PC-9 (cell line): ENCODE data around the gene ALDH4A1. TPM values are rescaled to one million over a fixed set of nuclear protein-coding genes. Genes with fewer than 3 reads are reported as not detected.

Source experiments
- BruUV-seq: library from RNA; stranded (reverse); fragments of 400-500 nt; replicated peaks from 2 replicates; lab custom pipeline; 2021; lab: Mats Ljungman, UMichigan
- CTCF ChIA-PET: fragments of 300-600 bp; sonication (Branson Sonifier 250); formaldehyde crosslinking; loops from one replicate; lab custom pipeline; 2022; ENCODE audit warnings: antibody characterized with exemption; lab: Charles Lee
- POLR2A ChIA-PET: fragments of 300-600 bp; sonication (Branson Sonifier 250); formaldehyde crosslinking; loops from one replicate; lab custom pipeline; 2022; ENCODE audit warnings: antibody characterized with exemption; ENCODE audit not compliant: unreplicated experiment; lab: Charles Lee
- DNase-seq, 2 experiments: peaks; one replicate each; pipeline versions ENCODE4 v3.0.0 to v3.0.0-alpha.2; 2015 to 2022; ENCODE audit warnings: mixed read lengths in 1 of 2
- H2AFZ ChIP-seq: fragments of 200-600 bp; sonication (generic); 2 replicates; pipeline ENCODE4 v1.8.1; 2017; ENCODE audit warnings: antibody characterized with exemption
- H3F3A ChIP-seq: fragments of 200-600 bp; sonication (generic); 2 replicates; pipeline ENCODE4 v1.8.1; 2017; ENCODE audit warnings: antibody characterized with exemption, mild to moderate bottlenecking, low read depth; ENCODE audit not compliant: insufficient read depth
- H3K27ac ChIP-seq: fragments of 200-600 bp; sonication (generic); 2 replicates; pipeline ENCODE4 v1.6.1; 2016; ENCODE audit warnings: mixed run types
- H3K27me3 ChIP-seq: fragments of 200-600 bp; sonication (generic); 2 replicates; pipeline ENCODE4 v1.6.1; 2016; ENCODE audit warnings: low read depth, mixed run types; ENCODE audit not compliant: insufficient read depth
- H3K36me3 ChIP-seq: fragments of 200-600 bp; sonication (generic); 2 replicates; pipeline ENCODE4 v1.6.1; 2016; ENCODE audit warnings: low read depth, mixed run types
- H3K4me1 ChIP-seq: fragments of 200-600 bp; sonication (generic); replicated peaks from 2 replicates; pipeline ENCODE4 v1.6.1; 2016; ENCODE audit warnings: mixed run types; ENCODE audit not compliant: insufficient read depth
- H3K4me2 ChIP-seq: fragments of 200-600 bp; sonication (generic); 2 replicates; pipeline ENCODE4 v1.6.1; 2017; ENCODE audit warnings: mixed run types
- H3K4me3 ChIP-seq: fragments of 200-600 bp; sonication (generic); 2 replicates; pipeline ENCODE4 v1.6.1; 2016; ENCODE audit warnings: mixed run types
- H3K79me2 ChIP-seq: fragments of 200-600 bp; sonication (generic); 2 replicates; pipeline ENCODE4 v1.6.1; 2017; ENCODE audit warnings: low read depth, mixed run types
- H3K9me2 ChIP-seq: fragments of 200-600 bp; sonication (generic); 2 replicates; pipeline ENCODE4 v1.8.1; 2017; ENCODE audit warnings: mild to moderate bottlenecking; ENCODE audit not compliant: insufficient read depth
- H3K9me3 ChIP-seq: fragments of 200-600 bp; sonication (generic); 2 replicates; pipeline ENCODE4 v1.8.1; 2016; ENCODE audit warnings: low read depth; ENCODE audit not compliant: insufficient read depth
- H4K20me1 ChIP-seq: fragments of 200-600 bp; sonication (generic); 2 replicates; pipeline ENCODE4 v1.8.1; 2017; ENCODE audit not compliant: insufficient read depth
- EZH2 ChIP-seq: fragments of 200-600 bp; sonication (generic); IDR thresholded peaks from 2 replicates; pipeline ENCODE4 v1.8.0; 2017; ENCODE audit warnings: antibody characterized with exemption, low read depth
- intact Hi-C: fragments of 100-400 bp; cut with micrococcal nuclease; formaldehyde crosslinking; loops from one replicate; pipeline ENCODE4 v1.10.0; 2022; ENCODE audit not compliant: unreplicated experiment
- total RNA-seq: library from RNA; stranded (reverse); gene quantifications from 2 replicates; pipeline ENCODE4 v1.2.3, GENCODE V29; 2021
- TF ChIP-seq, protein P1 (sequence below): fragments of 200-600 bp; sonication (generic); conservative IDR thresholded peaks from 2 replicates; pipeline ENCODE4 v1.6.1; 2017; ENCODE audit warnings: mixed run types, antibody characterized with exemption, mild to moderate bottlenecking, moderate library complexity

The ALDH4A1 gene
- total RNA-seq, 1 experiment from 2014 or later, result 15.0 TPM

- ChIA-PET CTCF (interaction anchor here (0.7 kb wide), 1 partner anchor 100 kb away, joined by 12 read pairs; no protein-coding TSS in a partner anchor), POLR2A (no interaction called here)
- H3K4me2 ChIP-seq, result no peak overlapping the region
Observed at GRCh38 chr1:18946550-18947381, 44.4 kb upstream of the ALDH4A1 start.

GRCh38 chr1:18945401-18945849, 43.1 kb upstream of the ALDH4A1 start:
- no peak overlapping the region for H3K27ac ChIP-seq
- ChIA-PET CTCF (no interaction called here), POLR2A (no interaction called here)
- no peaks in the 10 kb centered on the region for H4K20me1 ChIP-seq
- H2AFZ ChIP-seq, result no peak overlapping the region
- H3K4me2 ChIP-seq, result no peak overlapping the region
- no peaks in the 10 kb centered on the region for H3F3A ChIP-seq
- H3K4me1 ChIP-seq, result no peaks in the 10 kb centered on the region
- DNase-seq, result no peak
- H3K79me2 ChIP-seq, result peaks cover 46% of the 10 kb centered on the region
- H3K9me3 ChIP-seq, result no peaks in the 10 kb centered on the region
- no peaks in the 10 kb centered on the region for H3K9me2 ChIP-seq
- intact Hi-C loops, result no loop called here
- no TSS peak for BruUV-seq
- no peak overlapping the region for H3K4me3 ChIP-seq
- H3K36me3 ChIP-seq, result no peaks in the 10 kb centered on the region
- H3K27me3 ChIP-seq, result no peaks in the 10 kb centered on the region
- TF ChIP-seq EZH2, result no peak
- TF ChIP-seq, protein P1, sequence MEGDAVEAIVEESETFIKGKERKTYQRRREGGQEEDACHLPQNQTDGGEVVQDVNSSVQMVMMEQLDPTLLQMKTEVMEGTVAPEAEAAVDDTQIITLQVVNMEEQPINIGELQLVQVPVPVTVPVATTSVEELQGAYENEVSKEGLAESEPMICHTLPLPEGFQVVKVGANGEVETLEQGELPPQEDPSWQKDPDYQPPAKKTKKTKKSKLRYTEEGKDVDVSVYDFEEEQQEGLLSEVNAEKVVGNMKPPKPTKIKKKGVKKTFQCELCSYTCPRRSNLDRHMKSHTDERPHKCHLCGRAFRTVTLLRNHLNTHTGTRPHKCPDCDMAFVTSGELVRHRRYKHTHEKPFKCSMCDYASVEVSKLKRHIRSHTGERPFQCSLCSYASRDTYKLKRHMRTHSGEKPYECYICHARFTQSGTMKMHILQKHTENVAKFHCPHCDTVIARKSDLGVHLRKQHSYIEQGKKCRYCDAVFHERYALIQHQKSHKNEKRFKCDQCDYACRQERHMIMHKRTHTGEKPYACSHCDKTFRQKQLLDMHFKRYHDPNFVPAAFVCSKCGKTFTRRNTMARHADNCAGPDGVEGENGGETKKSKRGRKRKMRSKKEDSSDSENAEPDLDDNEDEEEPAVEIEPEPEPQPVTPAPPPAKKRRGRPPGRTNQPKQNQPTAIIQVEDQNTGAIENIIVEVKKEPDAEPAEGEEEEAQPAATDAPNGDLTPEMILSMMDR, result no peak

More at GRCh38 chr1:18946550-18947381, 44.4 kb upstream of the ALDH4A1 start:
- H3K9me2 ChIP-seq, result no peaks in the 10 kb centered on the region
- no peaks in the 10 kb centered on the region for H3K9me3 ChIP-seq
- no peaks in the 10 kb centered on the region for H3K4me1 ChIP-seq
- TF ChIP-seq, protein P1, result no peak
- no peak for TF ChIP-seq EZH2
- no TSS peak for BruUV-seq
- no peak overlapping the region for H3K4me3 ChIP-seq
- no peaks in the 10 kb centered on the region for H4K20me1 ChIP-seq
- peaks cover 56% of the 10 kb centered on the region for H3K79me2 ChIP-seq
- no peaks in the 10 kb centered on the region for H3K27me3 ChIP-seq
- DNase-seq, result no peak
- H2AFZ ChIP-seq, result no peak overlapping the region
- H3K36me3 ChIP-seq, result no peaks in the 10 kb centered on the region
- no peaks in the 10 kb centered on the region for H3F3A ChIP-seq
- H3K27ac ChIP-seq, result no peak overlapping the region
- intact Hi-C loops, result no loop called here

- Histone ChIP-seq H3K9me2 (no peaks in the 10 kb centered on the region), H3K4me3 (no peak overlapping the region), H3K27me3 (no peaks in the 10 kb centered on the region), H3F3A (no peaks in the 10 kb centered on the region), H3K79me2 (peaks cover 43% of the 10 kb centered on the region), H3K36me3 (no peaks in the 10 kb centered on the region), H4K20me1 (no peaks in the 10 kb centered on the region), H2AFZ (no peak overlapping the region), H3K27ac (no peak overlapping the region), H3K4me2 (no peak overlapping the region), H3K4me1 (no peaks in the 10 kb centered on the region; the same call in 1 of the 2 replicates), H3K9me3 (no peaks in the 10 kb centered on the region)
- intact Hi-C loops, result no loop called here
- no peak for DNase-seq
- TF ChIP-seq, protein P1, result no peak
- TF ChIP-seq EZH2, result no peak
- ChIA-PET POLR2A (no interaction called here), CTCF (no interaction called here)
- BruUV-seq, result no TSS peak
Observed at GRCh38 chr1:18944810-18945209, 42.5 kb upstream of the ALDH4A1 start.
